ENCODE measurements around the gene HTR2A. TPM values are rescaled to one million over a fixed set of nuclear protein-coding genes. Genes with fewer than 3 reads are reported as not detected.

The HTR2A gene
- 1 to 10 TPM in 1 of 4 donors, under 1 TPM in 2, not detected in 1; 0.27 to 1.7 (median 0.35) TPM for total RNA-seq

GRCh38 chr13:46896341-46897137, at the start of gene HTR2A:
Gene HTR2A (minus strand): TSS chr13:46897053. CDS start chr13:46895906, 1,147 bp downstream.
- Histone ChIP-seq H3K36me3 (no peaks in the 10 kb centered on the region), H3K4me1 (peaks cover 0 to 10% (median 3%) of the 10 kb centered on the region in 4 donors), H3K4me3 (peak within 1 kb of the TSS; percentile 1 to 41 (median 26)), H3K27ac (peak within 1 kb of the TSS in 2 of 4 donors; percentile 31 to 61), H3K9me3 (no peaks in the 10 kb centered on the region), H3K27me3 (no peaks in the 10 kb centered on the region)
- DNase-seq: peak in 2 of 3 donors; percentile 17 to 47
- TF ChIP-seq CTCF (IDR thresholded peaks at IDR 0.05) (no peak), POLR2A (IDR thresholded peaks at IDR 0.05) (no peak)

- no peak for DNase-seq
- TF ChIP-seq CTCF (IDR thresholded peaks at IDR 0.05): no peak
- TF ChIP-seq POLR2A (IDR thresholded peaks at IDR 0.05): no peak
- H3K4me3 ChIP-seq: no peak overlapping the region
- H3K27ac ChIP-seq: no peak overlapping the region
- no peaks in the 10 kb centered on the region for H3K27me3 ChIP-seq
- no peaks in the 10 kb centered on the region for H3K36me3 ChIP-seq
- no peaks in the 10 kb centered on the region for H3K4me1 ChIP-seq
- peaks cover 0 to 3% (median 0%) of the 10 kb centered on the region in 4 donors for H3K9me3 ChIP-seq
Observed at GRCh38 chr13:46936525-46936924, 39.7 kb upstream of the HTR2A start.

- Histone ChIP-seq H3K27ac (no peak overlapping the region), H3K9me3 (peaks cover 0 to 3% (median 0%) of the 10 kb centered on the region in 4 donors), H3K4me1 (no peaks in the 10 kb centered on the region), H3K27me3 (no peaks in the 10 kb centered on the region), H3K4me3 (no peak overlapping the region), H3K36me3 (no peaks in the 10 kb centered on the region)
- TF ChIP-seq CTCF (IDR thresholded peaks at IDR 0.05) (no peak), POLR2A (IDR thresholded peaks at IDR 0.05) (no peak)
- no peak for DNase-seq
Observed at GRCh38 chr13:46934749-46935148, 37.9 kb upstream of the HTR2A start.

GRCh38 chr13:46926916-46927590, 30.2 kb upstream of the HTR2A start:
- no peak overlapping the region for H3K27ac ChIP-seq

GRCh38 chr13:46925486-46925885, 28.6 kb upstream of the HTR2A start:
- Histone ChIP-seq H3K36me3 (no peaks in the 10 kb centered on the region), H3K27ac (no peak overlapping the region), H3K4me1 (no peaks in the 10 kb centered on the region), H3K27me3 (no peaks in the 10 kb centered on the region), H3K4me3 (no peak overlapping the region), H3K9me3 (no peaks in the 10 kb centered on the region)
- DNase-seq: no peak
- TF ChIP-seq CTCF (IDR thresholded peaks at IDR 0.05) (no peak), POLR2A (IDR thresholded peaks at IDR 0.05) (no peak)

More at GRCh38 chr13:46926916-46927590, 30.2 kb upstream of the HTR2A start:
- H3K4me1 ChIP-seq: no peaks in the 10 kb centered on the region
- DNase-seq: no peak
- H3K4me3 ChIP-seq: no peak overlapping the region
- H3K9me3 ChIP-seq: no peaks in the 10 kb centered on the region
- no peaks in the 10 kb centered on the region for H3K27me3 ChIP-seq
- no peaks in the 10 kb centered on the region for H3K36me3 ChIP-seq
- TF ChIP-seq POLR2A (IDR thresholded peaks at IDR 0.05): no peak
- TF ChIP-seq CTCF (IDR thresholded peaks at IDR 0.05): no peak
